Activated CD8-positive, alpha-beta memory T cell treated with anti-CD3 and anti-CD28 coated beads, Interleukin-2, amount 50 U/mL, for 1 hour (primary cell): ENCODE measurements around the gene SNRPA.
"Not testable (repeated sequence)": the region's sequence is repeated elsewhere in the genome, so short reads cannot be mapped to it uniquely, and the experiment has no call there.

Experiments used
- DNase-seq: peaks from one replicate; pipeline ENCODE4 v3.0.0-alpha.2; 2020; ENCODE audit errors: extremely low read depth

Gene SNRPA

DNA sequence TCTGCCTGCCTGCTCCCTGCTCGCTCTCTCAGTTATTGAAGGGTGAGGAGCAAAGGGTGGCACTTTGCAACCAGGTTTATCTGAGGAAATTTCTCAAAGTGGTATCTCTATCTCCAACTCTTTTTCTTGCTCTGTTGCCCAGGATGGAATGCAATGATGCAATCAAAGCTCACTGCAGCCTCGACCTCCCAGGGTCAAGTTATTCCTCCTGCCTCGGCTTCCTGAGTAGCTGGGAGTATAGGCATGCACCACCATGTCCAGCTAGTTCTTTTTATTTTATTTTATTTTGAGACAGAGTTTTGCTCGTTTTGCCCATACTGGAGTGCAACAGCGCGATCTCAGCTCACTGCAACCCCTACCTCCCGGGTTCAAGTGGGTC lies 5.6 kb upstream of the SNRPA start:
- no peak for DNase-seq

DNA sequence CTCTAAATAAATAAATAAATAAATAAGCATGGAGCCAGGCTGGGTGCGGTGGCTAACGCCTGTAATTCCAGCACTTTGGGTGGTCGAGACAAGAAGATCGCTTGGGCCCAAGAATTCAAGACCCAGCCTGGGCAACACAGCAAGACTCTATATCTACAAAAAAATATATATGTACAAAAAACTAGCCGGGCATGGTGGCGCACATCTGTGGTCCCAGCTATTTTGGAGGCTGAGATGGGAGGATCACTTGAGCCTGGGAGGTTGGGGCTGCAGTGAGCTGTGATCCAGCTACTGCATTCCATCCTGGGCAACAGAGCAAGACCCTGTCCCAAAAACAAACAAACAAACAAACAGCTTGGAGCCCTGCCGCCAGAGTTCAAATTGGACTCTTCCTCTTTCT lies 3.5 kb upstream of the SNRPA start:
- DNase-seq: no peak

DNA sequence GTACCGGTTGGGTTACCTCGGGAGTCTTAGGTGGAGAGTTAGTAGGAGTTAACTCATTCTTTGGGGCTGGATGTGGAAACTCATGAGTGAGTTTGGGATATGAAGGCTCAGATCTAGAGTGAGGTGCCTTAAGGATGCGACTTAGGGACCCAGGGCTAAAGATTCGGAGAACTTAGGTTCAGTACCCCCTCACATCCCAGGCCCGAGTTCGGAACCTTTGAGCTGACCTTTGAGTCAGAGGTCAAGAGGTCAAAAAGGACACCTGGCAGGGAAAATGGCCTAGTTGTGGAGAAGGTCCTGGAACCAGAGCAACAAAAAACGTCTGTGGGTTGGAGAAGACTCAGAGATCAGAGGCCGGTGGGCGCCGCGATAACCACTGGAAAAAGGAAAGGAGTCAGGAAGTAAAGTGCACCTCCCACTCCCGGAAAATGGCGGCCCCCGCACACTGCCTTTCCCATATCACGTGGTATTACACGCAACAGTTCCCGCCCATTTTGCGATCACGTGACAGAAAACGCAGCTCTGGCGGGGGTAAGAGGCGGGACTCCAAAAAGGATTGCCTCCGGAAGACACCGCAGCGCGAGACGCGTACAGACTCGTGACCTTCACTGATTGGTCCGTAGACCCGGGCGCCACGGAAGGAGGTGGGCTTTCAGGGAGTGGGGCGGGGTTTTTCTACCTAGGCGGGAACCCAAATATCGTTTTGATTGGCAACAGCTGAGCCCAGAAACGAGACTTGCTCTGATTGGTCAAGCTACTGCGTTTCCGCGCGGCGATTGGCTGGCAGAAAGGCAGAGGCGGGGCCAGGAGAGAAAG lies 737 bp upstream of the SNRPA start, which contains the start of gene ACTMAP:
TSS of gene ACTMAP (minus strand) at position 420 of the 816 bp plus-strand sequence. CDS start 674 bp downstream, outside the sequence.
- peak; percentile 100 for DNase-seq

- DNase-seq: no peak
Measured at GRCh38 chr19:40752257-40752781, 1.3 kb downstream of the SNRPA start.

DNA sequence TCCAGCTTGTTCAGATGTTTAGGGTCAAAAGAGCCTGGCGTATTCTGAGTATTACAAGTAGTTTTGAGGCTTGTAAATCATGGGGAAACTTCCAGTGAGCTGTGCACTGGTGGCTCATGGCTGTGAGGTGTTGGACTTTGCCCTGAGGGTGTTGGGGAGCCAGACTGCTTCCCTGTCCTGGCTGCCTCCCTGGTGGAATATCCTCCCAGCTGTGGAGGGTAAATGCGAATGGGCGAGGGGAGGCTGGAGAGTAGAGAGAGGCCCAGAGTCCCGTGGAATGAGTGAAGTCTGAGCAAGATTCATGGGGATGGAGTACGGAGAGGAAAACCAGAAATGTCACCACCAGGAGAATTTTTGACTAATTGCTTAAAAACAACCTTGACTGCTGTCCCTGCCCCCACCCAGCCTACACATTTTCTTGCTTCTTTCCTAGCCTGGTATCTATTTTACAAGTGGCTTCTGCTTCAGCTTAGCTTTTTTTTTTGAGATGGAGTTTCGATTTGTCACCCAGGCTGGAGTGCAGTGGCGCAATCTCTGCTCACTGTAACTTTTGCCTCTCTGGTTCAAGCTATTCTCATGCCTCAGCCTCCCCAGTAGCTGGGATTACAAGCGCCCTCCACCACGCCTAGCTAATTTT lies 3.7 kb downstream of the SNRPA start:
- DNase-seq: no peak

DNA sequence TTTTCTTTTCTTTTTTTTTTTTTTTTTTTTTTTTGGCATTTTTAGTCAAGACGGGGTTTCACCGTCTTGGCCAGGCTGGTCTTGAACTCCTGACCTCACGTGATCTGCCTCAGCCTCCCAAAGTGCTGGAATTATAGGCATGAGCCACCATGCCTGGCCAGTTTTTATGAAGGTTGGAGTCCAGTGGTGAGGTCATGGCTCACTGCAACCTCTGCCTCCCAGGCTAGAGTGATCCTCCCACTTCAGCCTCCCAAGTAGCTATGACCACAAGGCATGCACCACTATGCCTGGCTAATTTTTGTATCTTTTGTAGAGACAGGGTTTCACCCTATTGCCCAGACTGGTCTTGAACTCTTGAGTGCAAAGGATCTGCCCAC lies 4.2 kb downstream of the SNRPA start:
- no peak for DNase-seq

DNA sequence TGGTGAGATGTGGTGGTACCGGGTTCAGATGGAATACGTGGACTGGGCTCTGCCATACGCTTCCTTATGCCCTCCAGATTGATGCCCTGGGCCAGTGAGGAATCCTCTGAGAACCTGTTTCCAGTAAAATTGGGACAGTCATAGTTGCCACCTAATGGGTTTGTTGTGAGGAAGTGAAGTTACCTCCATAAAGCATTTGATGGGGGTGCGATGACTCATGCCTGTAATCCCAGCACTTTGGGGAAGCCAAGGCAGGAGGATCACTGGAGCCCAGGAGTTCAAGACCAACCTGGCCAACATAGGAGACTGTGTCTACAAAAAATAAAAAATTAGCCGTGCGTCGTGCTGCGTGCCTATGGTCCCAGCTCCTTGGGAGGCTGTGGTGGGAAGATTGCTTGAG lies 4.8 kb downstream of the SNRPA start:
- no peak for DNase-seq

DNA sequence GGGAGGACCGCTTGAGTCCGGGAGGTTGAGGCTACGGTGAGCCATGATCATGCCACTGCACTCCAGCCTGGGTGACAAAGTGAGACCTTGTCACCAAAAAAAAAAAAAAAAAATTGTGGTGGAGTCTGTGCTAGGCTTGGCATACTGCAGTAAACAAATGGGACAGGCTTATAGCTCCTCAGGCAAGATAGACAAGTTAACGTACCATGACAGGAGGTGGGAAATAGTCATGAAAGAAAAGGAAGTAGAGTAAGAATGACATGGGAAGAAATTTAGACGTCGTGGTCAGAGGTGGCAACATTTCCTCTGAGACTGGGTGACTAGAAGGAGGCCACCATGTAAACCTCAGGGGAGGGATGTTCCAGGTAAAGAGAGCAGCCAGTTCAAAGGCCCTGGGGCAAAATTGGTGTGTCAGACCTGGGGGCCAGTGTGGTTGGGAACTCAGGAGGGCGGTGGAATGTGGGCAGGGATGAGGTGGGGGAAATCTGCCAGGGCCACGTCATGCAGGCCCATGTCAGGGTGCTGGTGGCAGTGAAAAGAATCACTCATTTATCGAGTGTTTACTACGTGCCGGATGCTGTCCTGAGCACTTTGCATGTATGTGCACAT lies 5.6 kb downstream of the SNRPA start:
- no peak for DNase-seq

- no peak for DNase-seq
Measured at GRCh38 chr19:40758491-40758890, 7.5 kb downstream of the SNRPA start.

- no peak for DNase-seq
Measured at GRCh38 chr19:40759352-40759751, 8.3 kb downstream of the SNRPA start.

DNA sequence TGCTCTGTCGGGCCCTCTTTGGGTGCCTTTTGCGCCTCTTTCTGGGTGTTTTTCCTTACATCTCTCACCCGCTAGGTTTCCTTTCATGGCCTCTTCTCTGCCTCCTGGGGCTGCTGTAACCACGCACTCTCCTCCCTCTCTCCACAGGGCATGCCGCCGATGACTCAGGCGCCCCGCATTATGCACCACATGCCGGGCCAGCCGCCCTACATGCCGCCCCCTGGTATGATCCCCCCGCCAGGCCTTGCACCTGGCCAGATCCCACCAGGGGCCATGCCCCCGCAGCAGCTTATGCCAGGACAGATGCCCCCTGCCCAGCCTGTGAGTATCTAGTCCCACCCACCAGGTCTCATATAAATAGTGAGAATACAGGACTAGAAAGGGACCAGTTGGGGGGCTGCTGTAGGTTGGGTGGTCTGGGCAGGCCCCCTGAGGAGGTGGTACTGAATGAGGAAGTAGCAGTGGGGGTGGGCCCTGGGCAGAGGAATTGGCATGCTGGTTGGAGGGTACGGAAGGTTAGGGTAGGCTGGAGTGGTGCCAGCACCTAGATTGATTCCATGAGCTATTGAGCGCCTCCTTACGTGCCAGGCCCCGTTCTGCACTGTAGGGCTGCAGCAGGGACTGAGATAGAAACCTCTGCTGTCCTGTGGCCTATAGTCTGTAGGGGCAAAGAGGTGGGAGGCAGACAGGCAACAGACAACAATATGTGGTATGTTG lies 11.9 kb downstream of the SNRPA start:
- no peak for DNase-seq

DNA sequence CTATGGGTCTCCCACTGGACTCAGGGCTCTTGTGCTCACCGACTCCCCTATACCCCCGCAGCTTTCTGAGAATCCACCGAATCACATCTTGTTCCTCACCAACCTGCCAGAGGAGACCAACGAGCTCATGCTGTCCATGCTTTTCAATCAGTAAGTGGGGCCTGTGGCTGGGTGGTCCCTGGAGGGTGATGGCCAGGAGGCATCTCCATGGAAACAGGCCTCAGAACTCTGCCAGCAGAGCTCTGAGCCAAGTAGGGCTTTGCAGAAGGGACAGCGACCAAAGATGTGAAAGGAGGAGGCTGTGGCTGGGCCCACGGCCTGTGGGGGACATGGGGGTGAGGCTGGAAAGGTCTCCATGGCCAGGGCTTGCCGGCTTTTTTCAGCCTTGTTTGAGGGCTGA lies 12.5 kb downstream of the SNRPA start:
- DNase-seq: no peak

GRCh38 chr19:40763963-40764362 lies 13.0 kb downstream of the SNRPA start:
- no peak for DNase-seq

DNA sequence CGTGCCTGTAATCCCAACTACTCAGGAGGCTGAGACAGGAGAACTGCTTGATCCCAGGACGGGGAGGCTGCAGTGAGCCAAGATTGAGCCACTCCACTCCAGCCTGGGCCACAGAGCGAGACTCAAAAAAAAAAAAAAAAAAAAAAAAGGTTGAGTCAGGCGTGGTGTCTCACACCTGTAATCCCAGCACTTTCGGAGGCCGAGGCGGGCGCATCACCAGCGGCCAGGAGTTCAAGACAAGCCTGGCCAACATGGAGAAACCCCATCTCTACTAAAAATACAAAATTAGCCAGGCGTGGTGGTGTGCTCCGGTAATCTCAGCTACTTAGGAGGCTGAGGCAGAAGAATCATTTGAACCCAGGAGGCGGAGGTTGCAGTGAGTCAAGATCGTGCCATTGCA lies 15.4 kb downstream of the SNRPA start:
- not testable (repeated sequence) for DNase-seq

- no peak for DNase-seq
Measured at GRCh38 chr19:40768869-40769268, 17.9 kb downstream of the SNRPA start.

DNA sequence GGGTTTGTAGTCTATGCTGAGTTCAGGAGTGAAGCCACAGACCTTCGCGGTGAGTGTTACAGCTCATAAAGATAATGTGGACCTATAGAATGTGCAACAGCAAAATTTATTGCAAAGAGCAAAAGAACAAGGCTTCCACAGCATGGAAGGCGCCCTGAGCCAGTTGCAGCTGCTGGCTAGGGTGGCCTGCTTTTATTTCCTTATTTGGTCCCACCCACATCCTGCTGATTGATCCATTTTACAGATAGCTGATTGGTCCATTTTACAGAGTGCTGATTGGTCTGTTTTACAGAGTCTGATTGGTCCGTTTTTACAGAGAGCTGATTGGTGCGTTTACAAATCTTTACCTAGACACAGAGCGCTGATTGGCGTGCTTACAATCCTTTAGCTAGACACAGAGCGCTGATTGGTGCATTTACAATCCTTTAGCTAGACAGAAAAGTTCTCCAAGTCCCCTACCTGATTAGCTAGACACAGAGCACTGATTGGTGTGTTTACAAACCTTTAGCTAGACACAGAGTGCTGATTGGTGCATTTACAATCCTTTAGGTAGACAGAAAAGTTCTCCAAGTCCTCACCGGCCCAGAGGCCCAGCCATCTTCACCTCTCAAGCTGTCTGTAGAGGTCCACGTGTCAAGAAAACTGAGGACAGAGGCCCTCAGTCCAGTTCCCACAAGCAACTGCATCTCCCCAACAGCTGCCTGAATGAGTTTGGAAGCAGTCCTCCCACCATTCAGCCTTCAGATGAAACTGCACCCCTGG lies 20.3 kb downstream of the SNRPA start:
- DNase-seq: not testable (repeated sequence)

GRCh38 chr19:40774916-40775631 lies 24.1 kb downstream of the SNRPA start, which contains the start of gene MIA:
Gene MIA, plus strand, starts transcription at chr19:40775521. Its CDS starts 22 bp downstream, at chr19:40775543.
- DNase-seq: no peak

DNA sequence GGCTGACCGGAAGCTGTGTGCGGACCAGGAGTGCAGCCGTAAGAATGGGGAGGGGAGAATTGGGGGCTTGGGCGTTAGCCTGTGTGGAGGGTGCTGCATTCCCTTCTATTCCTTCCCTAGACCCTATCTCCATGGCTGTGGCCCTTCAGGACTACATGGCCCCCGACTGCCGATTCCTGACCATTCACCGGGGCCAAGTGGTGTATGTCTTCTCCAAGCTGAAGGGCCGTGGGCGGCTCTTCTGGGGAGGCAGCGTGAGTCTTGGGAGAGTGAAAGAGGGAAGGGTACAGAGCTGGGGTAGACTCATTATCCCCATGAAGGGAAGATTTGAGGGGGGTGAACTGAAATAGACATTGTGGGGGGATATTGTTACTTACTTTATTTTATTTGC lies 24.6 kb downstream of the SNRPA start:
- no peak for DNase-seq

DNA sequence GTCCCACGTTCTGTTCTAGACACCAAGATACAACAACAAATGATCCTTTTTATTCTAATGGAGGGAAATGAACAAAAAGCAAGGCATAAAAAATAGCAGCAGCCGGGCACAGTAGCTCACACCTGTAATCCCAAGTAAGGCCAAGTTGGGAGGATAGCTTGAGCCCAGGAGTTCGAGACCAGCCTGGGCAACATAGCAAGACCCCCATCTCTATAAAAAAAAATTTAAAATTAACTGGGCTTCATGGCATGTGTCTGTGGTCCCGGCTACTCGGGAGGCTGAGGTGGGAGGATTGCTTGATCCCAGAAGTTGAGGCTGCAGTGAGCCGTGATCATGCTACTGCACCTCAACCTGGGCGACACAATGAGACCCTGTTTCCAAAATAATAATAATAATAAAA lies 25.4 kb downstream of the SNRPA start:
- no peak for DNase-seq

- DNase-seq: peak; percentile 68
Measured at GRCh38 chr19:40776932-40777644, 26.1 kb downstream of the SNRPA start.
